Ecto neural progenitor cell (in vitro differentiated cells): ENCODE data around the gene SAE1.
"Not testable (repeated sequence)": the region's sequence is repeated elsewhere in the genome, so short reads cannot be mapped to it uniquely, and the experiment has no call there.

Source experiments
- DNase-seq: peaks from one replicate; pipeline ENCODE4 v3.0.0-alpha.2; 2018; ENCODE audit warnings: low spot score

The SAE1 gene

DNA sequence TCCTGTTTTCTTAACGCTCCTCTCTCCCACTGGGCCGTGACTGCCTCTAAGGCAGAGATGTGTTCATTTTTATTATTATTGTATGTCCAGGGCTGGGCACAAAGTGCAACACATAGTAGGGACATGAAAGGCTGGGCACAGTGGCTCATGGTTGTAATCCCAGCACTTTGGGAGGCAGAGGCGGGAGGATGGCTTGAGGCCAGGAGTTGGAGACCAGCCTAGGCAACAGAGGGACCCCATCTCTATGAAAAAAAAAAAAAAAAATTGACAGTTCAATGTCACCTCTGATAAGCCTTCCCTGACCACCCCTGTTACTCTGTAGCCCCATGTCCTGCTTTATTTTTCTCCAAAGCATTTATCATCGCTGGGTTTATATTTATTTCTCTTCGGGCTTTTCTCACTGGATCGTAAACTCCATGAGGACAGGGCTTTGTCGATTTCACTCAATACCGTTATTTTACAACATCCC lies 481 bp upstream of the SAE1 start:
- DNase-seq: no peak

DNA sequence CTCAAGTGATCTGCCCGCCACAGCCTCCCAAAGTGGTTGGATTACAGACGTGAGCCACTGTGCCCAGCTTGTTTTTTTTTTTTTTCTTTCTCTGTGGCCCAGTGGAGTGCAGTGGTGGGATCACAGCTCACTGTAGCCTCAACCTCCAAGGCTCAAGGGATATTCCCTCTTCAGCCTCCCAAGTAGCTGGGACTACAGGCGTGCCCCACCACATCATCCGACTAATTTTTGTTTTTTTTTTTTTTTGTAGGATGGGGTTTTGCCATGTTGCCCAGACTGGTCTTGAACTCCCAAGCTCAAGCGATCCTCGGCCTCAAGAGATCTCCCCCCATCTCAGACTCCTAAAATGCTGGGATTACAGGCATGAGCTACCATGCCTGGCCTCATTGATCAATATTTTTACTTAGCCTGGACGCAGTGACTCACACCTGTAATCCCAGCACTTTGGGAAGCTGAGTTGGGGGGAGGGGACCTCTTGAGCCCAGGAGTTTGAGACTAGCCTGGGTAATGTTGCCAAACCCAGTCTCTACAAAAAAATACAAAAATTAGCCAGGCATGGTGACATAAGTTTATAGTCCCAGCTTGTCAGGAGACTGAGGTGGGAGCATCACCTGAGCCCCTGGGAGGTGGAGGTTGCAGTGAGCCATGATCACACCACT lies 1.7 kb downstream of the SAE1 start:
- DNase-seq: no peak

DNA sequence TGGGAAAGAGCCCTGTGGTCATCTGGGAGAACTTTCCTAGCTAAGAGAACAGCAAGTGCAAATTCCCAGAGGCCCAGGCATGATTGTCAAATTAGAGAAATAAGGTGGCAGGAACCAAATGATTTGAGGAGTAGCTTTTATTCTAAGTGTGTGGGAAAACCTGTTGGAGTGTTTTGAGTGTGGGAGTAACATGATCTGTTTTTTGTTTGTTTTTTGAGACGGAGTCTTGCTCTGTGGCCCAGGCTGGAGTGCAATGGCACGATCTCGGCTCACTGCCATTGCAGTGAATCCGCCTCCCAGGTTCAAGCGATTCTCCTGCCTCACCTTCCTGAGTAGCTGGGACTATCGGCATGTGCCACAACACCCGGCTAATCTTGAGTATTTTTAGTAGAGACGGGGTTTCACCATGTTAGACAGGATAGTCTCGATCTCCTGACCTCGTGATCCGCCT lies 2.4 kb downstream of the SAE1 start:
- DNase-seq: no peak

- no peak for DNase-seq
Observed at GRCh38 chr19:47134545-47134944, 3.9 kb downstream of the SAE1 start.

DNA sequence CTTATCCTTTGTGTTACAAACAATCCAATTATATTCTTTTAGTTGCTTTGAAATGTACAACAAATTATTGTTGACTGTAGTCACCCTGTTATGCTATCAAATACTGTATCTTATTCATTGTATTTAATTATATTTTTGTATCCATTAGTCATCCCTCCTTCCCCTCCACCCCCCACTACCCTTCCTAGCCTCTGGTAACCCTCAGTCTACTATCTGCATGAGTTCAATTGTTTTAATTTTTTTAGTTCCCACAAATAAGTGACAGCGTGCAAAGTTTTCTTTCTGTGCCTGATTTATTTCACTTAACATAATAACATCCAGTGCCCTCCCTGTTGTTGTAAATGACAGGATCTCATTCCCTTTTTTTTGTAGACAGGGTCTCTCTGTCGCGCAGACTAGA lies 4.5 kb downstream of the SAE1 start:
- DNase-seq: no peak

GRCh38 chr19:47141252-47141651 lies 10.6 kb downstream of the SAE1 start:
- DNase-seq: not testable (repeated sequence)

DNA sequence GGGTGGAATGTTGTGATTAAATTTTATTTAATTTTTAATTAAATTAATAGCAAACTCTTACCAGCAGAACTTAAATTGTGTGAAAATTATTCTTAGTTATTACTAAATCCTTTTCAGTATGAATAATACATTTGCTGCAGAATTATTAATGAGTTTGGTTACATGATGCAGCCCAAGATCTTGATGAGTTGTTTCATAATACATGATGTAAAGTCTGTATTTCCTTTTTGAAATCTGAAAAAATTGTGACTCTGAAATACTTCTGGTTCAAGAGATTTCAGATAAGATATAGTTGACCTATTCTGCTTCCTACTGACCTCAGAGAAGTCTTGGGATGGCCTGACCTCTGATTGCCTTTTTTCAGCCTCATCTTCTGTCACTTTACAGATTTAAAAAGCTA lies 11.1 kb downstream of the SAE1 start:
- DNase-seq: no peak

GRCh38 chr19:47142779-47143178 lies 12.1 kb downstream of the SAE1 start:
- DNase-seq: no peak

DNA sequence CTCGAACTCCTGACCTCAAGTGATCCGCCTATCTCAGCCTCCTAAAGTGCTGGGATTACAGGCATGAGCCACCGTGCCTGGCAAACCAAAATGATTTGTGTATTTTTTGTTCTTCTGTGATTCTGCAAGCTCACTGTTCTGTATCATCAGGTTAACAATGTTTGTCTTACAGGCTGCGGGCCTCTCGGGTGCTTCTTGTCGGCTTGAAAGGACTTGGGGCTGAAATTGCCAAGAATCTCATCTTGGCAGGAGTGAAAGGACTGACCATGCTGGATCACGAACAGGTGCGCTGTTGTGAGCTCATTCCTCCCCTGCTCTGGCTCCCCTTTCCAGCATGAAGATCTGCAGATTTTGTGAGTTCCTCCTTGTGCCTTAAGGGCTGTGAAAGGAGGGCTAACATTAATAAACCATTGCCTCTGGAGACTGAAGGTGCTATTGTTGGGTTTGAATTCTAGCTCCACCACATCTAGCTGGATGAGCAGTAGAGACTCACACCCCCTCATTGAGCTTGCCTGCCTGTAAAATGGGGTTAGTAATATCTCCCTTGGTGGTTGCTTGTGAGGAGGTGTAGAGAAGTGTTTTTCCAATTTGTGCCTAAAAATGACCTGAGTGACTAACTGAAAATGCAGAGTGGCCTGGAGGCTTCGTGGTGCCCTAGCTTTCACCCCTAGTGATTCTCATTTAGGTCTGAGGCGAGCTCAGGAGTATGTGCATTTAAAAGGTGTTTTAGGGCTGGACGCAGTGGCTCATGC lies 12.9 kb downstream of the SAE1 start:
- no peak for DNase-seq

DNA sequence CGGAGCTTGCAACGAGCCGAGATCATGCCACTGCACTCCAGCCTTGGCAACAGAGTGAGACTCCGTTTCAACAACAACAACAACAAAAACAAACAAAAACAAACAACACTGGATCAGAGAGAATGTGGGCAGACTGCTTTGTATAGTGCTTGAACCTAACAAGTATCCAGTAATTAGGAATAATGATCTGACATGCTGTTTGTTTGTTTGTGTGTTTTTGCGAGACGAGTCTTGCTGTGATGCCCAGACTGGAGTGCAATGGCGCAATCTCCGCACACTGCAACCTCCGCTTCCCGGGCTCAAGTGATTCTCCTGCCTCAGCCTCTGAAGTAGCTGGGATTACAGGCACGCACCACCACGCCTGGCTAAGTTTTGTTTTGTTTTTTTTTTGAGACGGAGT lies 14.0 kb downstream of the SAE1 start:
- no peak for DNase-seq

DNA sequence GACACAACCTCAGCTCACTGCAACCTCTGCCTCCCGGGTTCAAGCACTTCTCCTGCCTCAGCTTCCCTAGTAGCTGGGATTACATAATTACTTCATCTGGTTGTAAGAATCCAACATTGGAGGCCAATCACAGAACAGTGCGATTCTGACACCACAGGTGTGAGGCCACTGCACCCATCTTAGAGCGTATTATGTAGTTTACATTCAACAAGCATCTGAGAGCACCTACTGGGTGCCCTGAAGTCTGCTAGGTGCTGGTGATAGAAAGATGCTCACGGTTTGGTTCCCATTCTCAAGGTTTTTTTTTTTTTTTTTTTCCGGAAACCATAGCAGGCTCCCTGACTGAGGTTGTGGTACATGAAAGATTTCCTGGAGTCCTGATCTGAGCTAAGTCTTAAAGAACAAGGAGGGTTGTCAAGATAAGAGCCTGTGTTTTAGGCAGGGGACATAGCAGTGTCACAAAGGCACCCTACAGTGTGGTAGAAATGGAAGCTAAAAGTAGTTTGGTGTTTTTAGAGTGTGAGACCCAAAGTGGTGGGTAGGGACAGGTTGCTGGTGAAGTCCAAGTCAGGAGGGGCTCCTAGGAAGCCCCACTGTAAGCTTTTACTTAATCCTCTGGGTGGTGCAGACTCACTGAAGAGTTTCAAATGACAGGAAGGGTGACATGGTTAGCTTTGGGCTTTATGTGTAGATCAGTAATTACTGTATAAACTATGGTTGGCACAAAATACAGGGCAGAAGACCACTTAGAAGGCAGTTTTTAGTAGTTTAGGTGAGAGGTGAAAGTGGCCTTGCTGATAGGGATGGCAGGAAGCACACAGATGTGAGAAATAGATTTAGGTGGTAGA lies 15.2 kb downstream of the SAE1 start:
- DNase-seq: no peak

DNA sequence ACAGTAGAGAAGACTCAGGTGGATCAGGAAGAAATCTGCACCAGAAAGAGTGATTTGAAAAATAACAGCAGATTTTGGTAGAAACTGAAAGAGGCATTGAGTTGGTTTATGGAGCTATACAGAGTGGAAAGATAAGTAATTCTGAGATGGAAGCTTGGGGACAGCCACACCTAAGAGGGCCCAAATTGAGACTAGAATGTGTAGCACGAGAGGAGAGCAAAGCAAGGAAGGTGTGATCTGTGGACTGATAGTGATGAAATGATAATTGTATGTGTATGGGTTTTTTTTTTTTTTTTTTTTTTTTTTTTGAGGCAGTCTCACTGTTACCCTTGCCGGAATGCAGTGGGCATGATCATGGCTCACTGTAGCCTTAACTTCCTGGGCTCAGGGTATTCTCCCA lies 16.3 kb downstream of the SAE1 start:
- DNase-seq: no peak

DNA sequence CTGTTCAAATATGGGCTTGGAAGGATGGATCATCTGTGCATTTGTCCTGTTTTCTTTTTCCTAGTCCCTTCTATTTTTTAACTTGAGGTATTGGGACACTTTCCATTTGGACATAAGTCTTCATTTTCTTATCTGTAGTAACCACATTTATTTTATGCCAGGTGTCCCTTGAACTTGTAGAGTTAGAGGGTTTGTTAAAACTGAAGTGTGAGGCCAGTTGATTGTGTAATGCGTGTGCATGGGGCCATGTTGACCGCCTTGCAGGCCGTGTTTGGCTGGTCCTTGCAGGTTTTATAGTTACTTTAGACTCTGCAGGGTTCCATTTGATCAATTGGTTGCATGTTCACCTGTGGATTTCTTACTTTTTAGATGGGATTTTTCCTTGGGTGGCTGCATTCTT lies 21.0 kb downstream of the SAE1 start:
- no peak for DNase-seq

DNA sequence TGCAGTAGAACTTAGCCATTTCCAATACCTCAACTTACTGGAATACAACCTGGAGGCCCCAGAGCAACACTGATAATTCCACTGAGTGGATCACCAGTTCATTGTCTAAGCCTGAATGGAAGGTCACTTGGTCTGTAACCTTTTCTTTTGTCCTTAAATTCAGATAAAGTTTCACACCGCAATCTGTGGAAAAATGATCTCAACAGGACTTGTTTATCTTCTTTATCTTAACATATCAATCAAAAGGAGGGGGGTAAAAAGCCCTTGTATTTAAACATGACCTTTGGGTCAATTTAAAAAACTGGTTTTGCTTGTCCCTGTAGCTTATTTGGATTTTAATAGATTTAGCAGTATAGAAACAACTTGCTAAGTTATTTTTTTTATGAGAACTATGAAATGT lies 21.6 kb downstream of the SAE1 start:
- no peak for DNase-seq

DNA sequence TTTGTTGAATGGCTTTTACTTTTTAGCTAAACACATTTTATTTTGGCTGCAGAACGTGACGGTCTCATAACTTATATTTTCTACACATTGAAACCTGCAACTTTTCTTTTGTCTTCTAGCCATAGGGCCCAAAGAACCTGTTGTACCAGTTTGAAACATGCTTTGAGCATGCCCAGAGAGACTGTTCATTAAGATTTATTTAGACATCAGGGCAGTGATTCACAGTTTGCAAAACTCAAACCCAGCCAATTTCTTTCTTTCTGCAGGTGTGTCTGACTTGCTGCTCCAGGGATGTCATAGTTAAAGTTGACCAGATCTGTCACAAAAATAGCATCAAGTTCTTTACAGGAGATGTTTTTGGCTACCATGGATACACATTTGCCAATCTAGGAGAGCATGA lies 22.0 kb downstream of the SAE1 start:
- no peak for DNase-seq

GRCh38 chr19:47153266-47153665 lies 22.6 kb downstream of the SAE1 start:
- DNase-seq: no peak

DNA sequence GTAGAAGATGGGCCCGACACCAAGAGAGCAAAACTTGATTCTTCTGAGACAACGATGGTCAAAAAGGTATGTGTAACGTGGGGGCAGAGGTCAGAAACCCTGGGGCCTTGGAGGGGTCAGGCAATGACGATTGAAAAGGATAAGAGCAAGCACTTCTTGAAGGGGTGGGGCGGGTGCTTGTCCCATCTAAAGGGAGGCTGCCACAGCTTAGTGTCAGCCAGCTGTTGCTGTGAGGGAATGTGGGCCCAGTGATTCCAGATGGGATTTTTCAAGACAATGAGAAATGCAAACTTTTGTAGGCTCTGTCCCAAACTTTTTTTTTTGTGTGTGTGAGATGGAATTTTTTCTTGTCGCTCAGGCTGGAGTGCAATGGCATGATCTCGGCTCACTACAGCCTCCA lies 24.5 kb downstream of the SAE1 start:
- no peak for DNase-seq

DNA sequence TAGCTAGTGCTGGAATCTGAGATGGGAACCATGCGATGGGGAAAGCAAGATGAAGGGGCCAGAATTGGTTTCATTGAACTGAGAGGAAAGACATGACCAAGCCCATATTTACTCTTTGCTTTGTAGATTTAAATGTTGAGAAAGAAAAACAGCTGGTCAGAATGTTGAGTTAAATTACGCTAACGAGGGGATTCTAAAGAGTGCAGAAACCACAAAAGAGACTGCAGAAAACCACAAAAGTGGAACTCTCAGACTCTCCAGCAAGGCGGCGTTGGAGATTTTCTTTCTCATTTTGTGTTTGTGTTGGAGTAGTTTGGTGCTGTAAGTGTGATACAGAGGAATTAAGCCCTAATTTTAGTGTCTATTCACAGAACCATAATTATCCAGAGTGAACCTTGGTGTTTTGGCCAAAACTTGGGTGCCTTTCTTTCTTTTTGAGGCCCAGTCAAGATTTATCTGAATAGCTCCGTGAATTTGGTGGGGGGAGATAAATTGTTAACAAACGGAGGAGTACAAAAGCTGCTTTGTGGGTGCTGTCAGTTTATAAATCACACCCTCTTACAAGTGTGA lies 26.3 kb downstream of the SAE1 start:
- no peak for DNase-seq

DNA sequence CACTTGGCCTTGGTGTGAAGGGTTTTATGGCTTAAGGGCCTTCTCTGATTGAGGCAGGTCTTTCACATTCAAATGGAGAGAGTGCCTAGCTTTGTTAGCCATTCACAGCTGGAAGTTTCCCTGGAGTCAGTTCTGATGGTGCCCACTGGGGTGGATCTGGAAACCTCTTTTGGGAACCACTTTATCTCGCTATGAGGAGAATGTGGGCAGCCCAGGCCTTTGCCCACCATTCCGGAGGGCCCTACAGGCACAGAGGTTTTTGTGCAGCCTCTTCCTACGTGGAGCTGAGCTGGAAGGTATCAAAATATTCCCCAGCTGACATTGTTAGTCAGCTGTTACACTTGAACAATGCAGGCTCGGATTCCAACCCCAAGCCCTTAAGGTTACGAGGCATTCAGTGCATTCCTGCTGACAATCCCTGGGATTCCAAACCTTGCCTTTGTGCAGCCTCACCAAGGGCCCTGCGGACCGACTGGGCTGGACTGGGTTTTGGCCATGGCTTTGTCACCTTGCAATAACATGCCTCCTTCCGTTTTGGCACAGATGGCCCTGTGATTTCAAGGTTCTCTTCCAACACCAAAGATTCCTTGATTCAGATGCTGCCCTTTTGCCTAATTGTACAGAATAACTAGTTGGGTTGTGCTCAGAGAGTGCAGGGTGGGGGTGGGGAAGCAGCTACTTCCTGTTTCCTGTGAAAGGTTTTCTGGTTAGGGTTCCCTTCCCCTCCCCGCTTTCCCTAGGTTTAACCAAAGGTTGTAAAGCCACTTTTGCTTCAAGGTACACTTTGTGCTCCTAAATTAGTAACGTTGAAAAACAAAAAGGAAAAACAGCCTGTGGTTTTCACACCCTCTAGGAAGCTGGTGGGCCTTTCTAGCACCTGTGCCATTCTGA lies 27.0 kb downstream of the SAE1 start:
- peak; percentile 57 for DNase-seq

GRCh38 chr19:47158367-47158791 lies 27.7 kb downstream of the SAE1 start:
- no peak for DNase-seq

DNA sequence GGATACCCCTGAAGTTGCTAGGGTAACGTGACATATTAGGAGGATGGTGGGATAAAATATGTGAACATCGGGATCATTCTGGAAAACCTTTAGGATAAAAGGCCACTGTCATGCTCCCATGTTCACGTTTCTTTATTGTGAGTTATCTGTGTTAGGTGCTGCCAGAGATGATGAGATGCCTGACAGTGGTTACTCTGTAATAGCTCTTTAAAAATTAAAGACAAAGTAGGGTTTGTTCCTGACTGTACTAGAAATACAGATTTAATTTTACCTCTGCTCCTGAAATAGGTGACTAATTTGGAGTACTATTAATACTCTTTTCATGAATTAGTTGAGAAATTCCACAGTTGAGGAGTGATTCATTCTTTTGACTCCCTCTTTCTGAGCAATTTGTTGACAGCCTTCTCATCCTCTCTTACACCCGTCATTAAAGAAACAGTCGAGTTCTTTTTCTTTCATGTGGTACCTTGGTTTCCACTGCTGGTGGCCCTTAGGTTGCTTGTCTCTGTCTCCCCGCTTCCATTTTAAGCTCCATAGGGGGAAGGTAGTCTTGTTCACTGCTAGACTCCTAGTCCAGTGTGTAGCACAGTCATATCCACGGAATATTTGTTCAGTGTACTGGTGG lies 28.4 kb downstream of the SAE1 start:
- no peak for DNase-seq
